ENCODE data around the gene PTAR1.
A peak's percentile ranks its signal among the peaks of the same experiment; 100 is the strongest.

PTAR1 gene

GRCh38 chr9:69672596-69673310 lies 87.1 kb downstream of the PTAR1 start:
- DNase-seq = peak; percentile 80 to 83

GRCh38 chr9:69671879-69672595 lies 87.8 kb downstream of the PTAR1 start, which contains the start of gene APBA1:
TSS of gene APBA1 (minus strand) at chr9:69672371.
- DNase-seq = peak; percentile 83 to 89

- DNase-seq = peak; percentile 51 to 57
Measured at GRCh38 chr9:69671311-69671878, 88.4 kb downstream of the PTAR1 start.

GRCh38 chr9:69667306-69667705 lies 92.5 kb downstream of the PTAR1 start:
- no peak for DNase-seq

- DNase-seq = no peak
Measured at GRCh38 chr9:69660304-69660703, 99.5 kb downstream of the PTAR1 start.
